Activated naive CD8-positive, alpha-beta T cell treated with anti-CD3 and anti-CD28 coated beads, Interleukin-2, amount 10 ng/mL, durations not matched to agents 7 days and 5 days (primary cell): ENCODE data around the gene NEXMIF. TPM values are rescaled to one million over a fixed set of nuclear protein-coding genes. Genes with fewer than 3 reads are reported as not detected.
"Not testable (repeated sequence)": the region's sequence is repeated elsewhere in the genome, so short reads cannot be mapped to it uniquely, and the experiment has no call there.

ENCODE experiments used
- ATAC-seq: fragments of 150-1000 bp; cut with Tn5 transposase; one replicate; pipeline ENCODE4 v1.10.0; 2021; ENCODE audit warnings: low read depth, moderate library complexity
- POLR2A ChIA-PET: fragments of 350-600 bp; sonication (Branson Sonifier 250); formaldehyde crosslinking; loops from one replicate; lab custom pipeline; 2021; ENCODE audit warnings: antibody characterized with exemption; lab: Charles Lee
- DNase-seq: peaks from one replicate; pipeline ENCODE4 v3.0.0; 2021
- H3K27ac Mint-ChIP-seq: one replicate; pipeline ENCODE4 v1.8.0; 2022; ENCODE audit warnings: mild to moderate bottlenecking, mixed read lengths
- H3K27me3 Mint-ChIP-seq: one replicate; pipeline ENCODE4 v1.8.0; 2022; ENCODE audit warnings: mild to moderate bottlenecking, moderate library complexity, mixed read lengths
- H3K36me3 Mint-ChIP-seq: one replicate; pipeline ENCODE4 v1.8.0; 2021; ENCODE audit warnings: mild to moderate bottlenecking, mixed read lengths
- H3K4me1 Mint-ChIP-seq: one replicate; pipeline ENCODE4 v1.8.0; 2021; ENCODE audit warnings: mixed read lengths
- H3K4me3 Mint-ChIP-seq: one replicate; pipeline ENCODE4 v1.8.0; 2022; ENCODE audit warnings: mild to moderate bottlenecking, moderate library complexity, mixed read lengths
- H3K9me3 Mint-ChIP-seq: one replicate; pipeline ENCODE4 v1.8.0; 2021; ENCODE audit warnings: mixed read lengths
- total RNA-seq, 2 experiments: library from RNA; stranded (reverse); gene quantifications; one replicate each; pipeline ENCODE4 v1.2.3, GENCODE V29; 2021

NEXMIF gene
- 1 to 10 TPM; 1.3 to 1.6 TPM for total RNA-seq

DNA sequence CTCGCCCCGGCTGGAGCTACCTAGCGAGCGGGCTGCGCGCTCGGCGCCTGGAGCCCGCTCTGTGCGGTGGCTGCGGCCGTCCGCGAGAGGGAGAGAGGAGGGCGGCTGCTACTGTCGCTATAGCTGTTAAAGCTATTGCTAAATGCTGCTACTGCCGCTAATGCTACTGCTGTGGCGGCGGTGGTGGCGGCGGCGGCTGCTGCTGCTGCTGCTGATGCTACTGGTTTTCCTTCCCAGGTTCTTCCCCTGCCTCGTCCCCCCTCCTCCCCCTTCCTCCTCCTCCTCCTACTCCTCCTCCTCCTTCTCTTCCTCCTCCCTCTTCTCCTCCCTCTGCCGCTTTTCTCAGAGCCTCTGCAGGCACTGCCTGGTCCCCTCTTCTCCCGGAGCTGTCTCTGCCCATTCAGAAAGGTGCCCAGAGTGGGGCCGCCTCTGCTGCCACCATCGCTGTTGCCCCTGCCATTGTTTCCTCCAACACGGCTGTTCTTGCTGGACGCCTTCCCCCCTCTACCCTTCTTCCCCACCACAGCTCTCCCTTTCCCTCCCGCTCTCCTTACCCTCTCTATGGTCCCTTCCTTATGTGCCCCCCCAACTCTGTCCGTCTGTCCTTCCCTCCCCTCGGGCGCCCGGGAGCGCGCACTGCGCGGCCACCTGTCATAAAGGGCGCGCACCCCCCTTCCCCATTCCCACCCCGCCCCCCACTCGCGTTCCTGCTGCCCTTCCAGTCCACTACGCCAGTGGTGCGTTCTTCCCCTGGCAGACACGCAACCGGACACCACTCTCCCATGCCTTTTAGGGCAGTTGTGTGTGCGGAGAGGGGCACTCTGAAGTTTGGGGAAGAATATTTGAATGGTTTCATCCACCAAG lies at the start of gene NEXMIF:
TSS of gene NEXMIF (minus strand) at position 228 of the 864 bp plus-strand sequence.
- Mint-ChIP-seq H3K27me3 (peaks cover 12% of the 10 kb centered on the region), H3K9me3 (no peaks in the 10 kb centered on the region), H3K4me3 (peak within 1 kb of the TSS; percentile 95), H3K4me1 (peaks cover 2% of the 10 kb centered on the region), H3K36me3 (no peaks in the 10 kb centered on the region), H3K27ac (peak within 1 kb of the TSS; percentile 86)
- ATAC-seq (peak; percentile 79), DNase-seq (peak; percentile 63)
- POLR2A ChIA-PET: interaction anchor here (0.6 kb wide), 1 partner anchor 192 kb away, joined by 5 read pairs; no protein-coding TSS in a partner anchor

DNA sequence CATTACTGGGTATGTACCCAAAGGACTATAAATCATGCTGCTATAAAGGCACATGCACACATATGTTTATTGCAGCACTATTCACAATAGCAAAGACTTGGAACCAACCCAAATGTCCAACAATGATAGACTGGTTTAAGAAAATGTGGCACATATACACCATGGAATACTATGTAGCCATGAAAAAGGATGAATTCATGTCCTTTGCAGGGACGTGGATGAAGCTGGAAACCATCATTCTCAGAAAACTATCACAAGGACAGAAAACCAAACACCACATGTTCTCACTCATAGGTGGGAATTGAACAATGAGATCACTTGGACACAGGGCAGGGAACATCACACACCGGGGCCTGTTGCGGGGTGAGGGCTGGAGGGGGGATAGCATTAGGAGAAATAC lies 36.7 kb upstream of the NEXMIF start:
- DNase-seq, H3K9me3 Mint-ChIP-seq, H3K36me3 Mint-ChIP-seq, POLR2A ChIA-PET, H3K4me3 Mint-ChIP-seq, H3K27me3 Mint-ChIP-seq, H3K27ac Mint-ChIP-seq, H3K4me1 Mint-ChIP-seq, ATAC-seq: not testable (repeated sequence)

DNA sequence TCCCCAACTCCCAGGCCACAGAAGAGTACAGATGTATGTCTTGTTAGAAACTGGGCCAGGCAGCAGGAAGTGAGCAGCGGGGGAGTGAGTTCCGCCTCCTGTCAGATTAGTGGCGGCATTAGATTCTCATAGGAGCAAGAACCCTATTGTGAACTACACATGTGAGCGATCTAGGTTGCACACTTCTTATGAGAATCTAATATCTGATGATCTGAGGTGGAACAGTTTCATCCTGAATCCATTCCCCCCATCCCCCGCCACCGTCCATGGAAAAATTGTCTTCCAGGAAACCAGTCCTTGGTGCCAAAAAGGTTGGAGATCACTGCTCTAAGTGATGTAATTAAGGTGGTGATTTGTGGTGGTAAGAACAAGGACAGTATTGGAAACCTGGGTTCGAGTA lies 24.5 kb upstream of the NEXMIF start:
- no peak overlapping the region for H3K4me3 Mint-ChIP-seq
- DNase-seq: no peak
- H3K27ac Mint-ChIP-seq: no peak overlapping the region
- peaks cover 3% of the 10 kb centered on the region for H3K9me3 Mint-ChIP-seq
- no peaks in the 10 kb centered on the region for H3K4me1 Mint-ChIP-seq
- ATAC-seq: no peak
- POLR2A ChIA-PET: no interaction called here
- H3K36me3 Mint-ChIP-seq: no peaks in the 10 kb centered on the region
- H3K27me3 Mint-ChIP-seq: no peaks in the 10 kb centered on the region

DNA sequence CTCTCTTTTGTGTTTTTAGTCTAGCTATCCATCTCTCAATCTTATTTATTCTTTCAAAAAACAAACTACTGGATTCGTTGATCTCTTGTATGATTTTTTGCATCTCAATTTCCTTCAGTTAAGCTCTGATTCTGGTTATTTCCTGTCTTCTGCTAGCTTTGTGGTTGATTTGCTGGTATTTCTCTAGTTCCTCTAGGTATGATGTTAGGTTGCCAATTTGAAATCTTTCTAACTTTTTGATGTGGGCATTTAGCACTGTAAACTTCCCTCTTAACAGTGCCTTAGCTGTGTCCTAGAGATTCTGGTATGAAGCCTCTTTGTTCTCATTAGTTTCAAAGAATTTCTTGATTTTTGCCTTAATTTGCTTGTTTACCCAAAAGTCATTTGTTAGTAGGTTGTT lies 15.2 kb upstream of the NEXMIF start:
- H3K4me3 Mint-ChIP-seq: peak overlapping the region; percentile 56
- H3K27me3 Mint-ChIP-seq: no peaks in the 10 kb centered on the region
- H3K27ac Mint-ChIP-seq: peak overlapping the region; percentile 65
- H3K9me3 Mint-ChIP-seq: peaks cover 10% of the 10 kb centered on the region
- POLR2A ChIA-PET: interaction anchor here (1.0 kb wide), 2 partner anchors 16 to 326 kb away, joined by 3 to 5 read pairs; partner anchors contain the start of gene RLIM
- ATAC-seq (no peak), DNase-seq (no peak)
- H3K4me1 Mint-ChIP-seq: peaks cover 11% of the 10 kb centered on the region
- H3K36me3 Mint-ChIP-seq: peaks cover 12% of the 10 kb centered on the region

DNA sequence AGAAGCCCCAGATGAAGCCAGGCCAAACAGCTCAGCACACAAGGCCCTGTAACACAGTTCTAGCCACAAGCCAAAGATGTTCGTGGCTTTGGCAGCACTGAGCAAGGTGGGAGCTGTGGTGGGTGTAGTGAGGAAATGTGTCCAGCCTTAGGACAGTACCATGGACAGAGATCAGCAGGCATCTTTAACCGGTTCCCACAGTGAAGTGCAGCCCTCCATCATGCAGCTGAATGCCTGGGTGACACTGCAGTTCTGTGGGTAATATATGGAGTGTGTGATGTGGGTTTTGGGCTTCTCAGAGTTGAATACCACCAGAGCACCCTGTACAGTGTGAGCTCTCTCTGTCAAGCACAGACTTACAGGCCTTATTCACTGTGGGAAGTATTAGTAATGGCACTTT lies 6.0 kb upstream of the NEXMIF start:
- DNase-seq: no peak
- no peaks in the 10 kb centered on the region for H3K36me3 Mint-ChIP-seq
- peaks cover 3% of the 10 kb centered on the region for H3K27me3 Mint-ChIP-seq
- H3K9me3 Mint-ChIP-seq: no peaks in the 10 kb centered on the region
- H3K27ac Mint-ChIP-seq: no peak overlapping the region
- peak; percentile 45 for ATAC-seq
- POLR2A ChIA-PET: no interaction called here
- H3K4me3 Mint-ChIP-seq: no peak overlapping the region
- H3K4me1 Mint-ChIP-seq: no peaks in the 10 kb centered on the region

DNA sequence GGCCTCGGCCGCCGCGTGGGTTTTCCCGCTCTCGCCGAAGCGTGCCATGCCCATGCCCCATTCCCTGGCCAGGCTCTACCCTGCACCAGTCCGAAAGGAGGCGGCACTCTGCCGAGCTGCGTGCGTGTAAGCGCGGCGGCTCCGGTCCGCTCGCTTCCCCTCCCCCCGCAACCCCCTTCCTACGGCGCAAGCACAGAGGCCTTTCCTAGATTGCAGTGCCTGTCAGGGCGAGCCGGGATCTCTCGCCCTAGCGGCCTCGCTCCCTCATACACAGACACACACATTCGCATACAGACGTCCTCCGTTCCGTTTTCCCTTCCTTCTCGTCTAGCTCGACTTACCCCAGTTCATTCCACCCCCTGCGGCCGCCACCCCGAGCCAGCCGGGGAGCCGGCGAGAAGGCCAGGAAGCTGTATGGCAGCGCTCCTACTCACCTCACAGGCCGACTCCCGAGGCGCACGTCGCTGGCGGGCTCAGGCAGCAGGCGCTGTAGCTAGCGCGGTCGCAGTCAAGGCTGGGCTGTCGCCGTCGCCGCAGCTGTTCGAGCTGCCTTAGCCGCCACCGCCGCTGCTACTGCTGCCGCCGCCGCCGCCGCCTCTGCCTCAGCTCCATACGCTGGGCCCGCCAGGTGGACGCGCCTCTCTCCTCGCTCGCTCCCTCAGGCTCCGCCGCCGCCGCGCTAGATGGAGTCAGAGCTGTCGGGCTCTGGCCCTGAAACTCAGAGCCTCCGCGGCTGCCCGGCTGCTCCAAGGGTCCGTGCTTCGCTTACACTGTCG lies 615 bp downstream of the NEXMIF start:
- POLR2A ChIA-PET: interaction anchor here (0.9 to 1.3 kb wide), 3 partner anchors 11 to 310 kb away, joined by 3 to 7 read pairs (median 5); partner anchors contain the start of gene RLIM
- H3K27me3 Mint-ChIP-seq: peaks cover 12% of the 10 kb centered on the region

DNA sequence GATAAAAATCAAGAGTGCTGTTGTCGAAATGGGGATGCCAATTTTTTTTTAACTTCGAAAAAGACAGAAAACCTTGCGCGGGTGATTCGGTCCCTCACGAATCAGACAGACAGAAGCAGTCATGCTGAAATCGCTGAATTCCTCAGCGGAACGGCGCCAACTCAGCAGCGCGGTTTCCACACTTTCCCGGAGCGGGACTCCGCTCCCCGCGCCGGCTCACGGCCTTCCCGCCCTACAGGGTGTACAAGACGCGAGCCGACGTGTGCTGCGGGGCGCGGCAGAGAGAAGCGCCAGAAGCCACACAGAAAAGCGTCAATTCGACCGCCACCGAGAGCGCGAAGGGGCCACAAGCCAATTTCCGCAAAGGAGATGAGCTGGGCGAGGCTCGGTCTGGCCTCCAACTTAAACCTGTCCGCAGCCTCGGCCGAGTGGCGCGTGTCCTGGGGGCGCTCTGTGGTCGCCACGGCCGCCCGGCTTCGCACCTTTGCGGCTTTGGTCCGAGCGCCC lies 1.3 kb downstream of the NEXMIF start:
- Mint-ChIP-seq H3K4me3 (peak overlapping the region; percentile 95), H3K36me3 (no peaks in the 10 kb centered on the region), H3K9me3 (no peaks in the 10 kb centered on the region), H3K27ac (peak overlapping the region; percentile 80), H3K4me1 (peaks cover 2% of the 10 kb centered on the region), H3K27me3 (peaks cover 12% of the 10 kb centered on the region)
- DNase-seq (peak; percentile 40), ATAC-seq (peak; percentile 18)
- POLR2A ChIA-PET: interaction anchor here (0.9 to 1.3 kb wide), 3 partner anchors 12 to 309 kb away, joined by 3 to 7 read pairs (median 5); partner anchors contain the start of gene RLIM

More for the DNA sequence above, 615 bp downstream of the NEXMIF start:
- peak overlapping the region; percentile 95 for H3K4me3 Mint-ChIP-seq
- DNase-seq (peak; percentile 63), ATAC-seq (peak; percentile 71)
- H3K36me3 Mint-ChIP-seq: no peaks in the 10 kb centered on the region
- no peaks in the 10 kb centered on the region for H3K9me3 Mint-ChIP-seq
- peak overlapping the region; percentile 86 for H3K27ac Mint-ChIP-seq
- H3K4me1 Mint-ChIP-seq: peaks cover 2% of the 10 kb centered on the region

DNA sequence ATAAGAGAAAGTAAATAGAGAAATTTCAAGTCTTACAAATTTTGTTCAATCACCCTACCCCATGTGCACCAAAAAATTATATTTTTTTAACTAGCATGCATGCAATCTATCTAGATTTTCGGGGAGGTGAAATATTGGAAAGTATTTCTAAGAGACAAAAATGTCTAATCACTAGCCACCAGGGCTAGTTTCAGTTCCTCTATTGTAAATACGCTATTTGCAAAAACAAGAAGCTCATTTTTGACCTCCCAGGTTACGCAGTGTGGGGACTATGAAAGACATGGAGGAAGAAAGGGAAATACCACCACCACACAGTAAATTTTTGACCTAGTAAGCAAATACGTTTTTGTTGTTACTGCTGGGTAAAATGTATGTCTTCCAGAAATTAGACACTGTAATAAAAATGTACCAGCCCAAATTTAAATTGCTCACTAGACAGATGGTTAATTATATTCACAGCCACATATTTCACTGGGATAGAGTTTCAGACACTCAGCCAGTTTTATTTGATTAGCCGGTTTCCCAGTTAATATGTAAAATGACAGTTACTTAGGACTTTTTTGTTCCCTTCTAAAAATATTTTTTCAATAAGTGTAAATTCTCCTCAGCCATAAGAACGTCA lies 2.2 kb downstream of the NEXMIF start:
- ATAC-seq: no peak
- Mint-ChIP-seq H3K9me3 (no peaks in the 10 kb centered on the region), H3K4me3 (peak overlapping the region; percentile 95)

DNA sequence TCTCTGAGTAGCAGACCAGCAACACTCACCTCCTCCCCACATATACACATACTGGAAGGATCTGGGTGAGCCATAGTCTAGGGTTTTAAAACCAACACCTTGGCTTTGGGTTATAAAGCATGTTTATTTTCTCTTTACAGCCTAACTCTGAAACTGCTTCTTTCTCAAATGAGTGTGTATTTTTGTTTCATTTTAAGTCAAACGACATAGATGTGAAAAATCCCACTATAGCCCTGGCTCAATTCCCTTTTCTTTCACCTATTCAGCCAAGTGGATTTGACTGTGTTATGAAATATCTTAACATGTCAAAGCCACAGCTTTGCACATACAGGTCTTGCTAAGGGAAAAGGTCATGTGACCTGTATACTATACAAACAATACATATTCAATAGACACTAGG lies 13.8 kb downstream of the NEXMIF start:
- Mint-ChIP-seq H3K9me3 (peaks cover 2% of the 10 kb centered on the region), H3K36me3 (no peaks in the 10 kb centered on the region), H3K27ac (no peak overlapping the region), H3K4me1 (no peaks in the 10 kb centered on the region), H3K27me3 (no peaks in the 10 kb centered on the region), H3K4me3 (no peak overlapping the region)
- DNase-seq (no peak), ATAC-seq (no peak)
- POLR2A ChIA-PET: no interaction called here

More for the DNA sequence above, 2.2 kb downstream of the NEXMIF start:
- Mint-ChIP-seq H3K4me1 (peaks cover 2% of the 10 kb centered on the region), H3K36me3 (no peaks in the 10 kb centered on the region), H3K27ac (no peak overlapping the region), H3K27me3 (peaks cover 12% of the 10 kb centered on the region)
- DNase-seq: no peak
- POLR2A ChIA-PET: no interaction called here

DNA sequence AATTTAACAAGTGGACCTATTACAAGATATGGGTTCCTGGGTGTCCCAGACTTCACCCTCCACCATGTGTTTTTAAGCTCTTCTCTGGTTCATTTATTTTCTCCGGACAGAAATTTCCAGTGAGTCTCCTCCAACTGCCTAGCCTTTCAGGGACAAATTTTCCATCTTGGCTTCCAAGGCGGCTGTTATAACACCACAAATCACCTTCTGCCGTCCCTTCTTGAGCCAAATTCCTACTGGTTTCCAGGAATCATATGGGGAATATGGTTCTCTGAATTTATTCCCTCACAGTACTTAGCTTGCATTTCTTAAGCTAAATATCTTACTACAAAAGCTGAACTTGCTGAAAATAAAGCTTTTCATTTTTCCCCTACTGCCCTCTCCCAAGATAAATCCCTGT lies 18.8 kb downstream of the NEXMIF start:
- H3K27me3 Mint-ChIP-seq: no peaks in the 10 kb centered on the region
- no peak overlapping the region for H3K4me3 Mint-ChIP-seq
- no peaks in the 10 kb centered on the region for H3K36me3 Mint-ChIP-seq
- no peak overlapping the region for H3K27ac Mint-ChIP-seq
- H3K9me3 Mint-ChIP-seq: peaks cover 2% of the 10 kb centered on the region
- DNase-seq (no peak), ATAC-seq (no peak)
- H3K4me1 Mint-ChIP-seq: no peaks in the 10 kb centered on the region
- POLR2A ChIA-PET: no interaction called here

DNA sequence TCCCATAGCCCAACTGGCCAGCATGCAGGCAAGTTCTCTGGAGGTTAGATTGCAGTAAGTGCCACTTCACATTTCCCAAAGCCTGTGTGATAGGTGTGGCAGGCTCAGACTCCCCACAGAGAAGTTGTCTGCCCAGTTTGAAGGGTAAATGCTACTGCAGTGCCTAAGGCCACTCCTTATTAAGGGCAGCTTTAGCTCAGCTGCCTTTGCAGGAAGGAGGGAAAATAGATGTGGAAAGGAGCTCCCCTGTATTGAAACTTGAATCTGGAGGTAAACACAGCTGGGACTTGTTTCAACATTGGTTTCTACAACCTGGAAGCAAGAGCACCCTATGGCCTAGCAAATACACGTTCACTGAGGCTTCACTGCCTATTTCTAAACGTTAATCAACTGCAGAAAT lies 22.4 kb downstream of the NEXMIF start:
- Mint-ChIP-seq H3K9me3 (no peaks in the 10 kb centered on the region), H3K4me1 (no peaks in the 10 kb centered on the region), H3K27me3 (no peaks in the 10 kb centered on the region), H3K4me3 (no peak overlapping the region), H3K27ac (no peak overlapping the region), H3K36me3 (no peaks in the 10 kb centered on the region)
- ATAC-seq (no peak), DNase-seq (no peak)
- POLR2A ChIA-PET: no interaction called here

DNA sequence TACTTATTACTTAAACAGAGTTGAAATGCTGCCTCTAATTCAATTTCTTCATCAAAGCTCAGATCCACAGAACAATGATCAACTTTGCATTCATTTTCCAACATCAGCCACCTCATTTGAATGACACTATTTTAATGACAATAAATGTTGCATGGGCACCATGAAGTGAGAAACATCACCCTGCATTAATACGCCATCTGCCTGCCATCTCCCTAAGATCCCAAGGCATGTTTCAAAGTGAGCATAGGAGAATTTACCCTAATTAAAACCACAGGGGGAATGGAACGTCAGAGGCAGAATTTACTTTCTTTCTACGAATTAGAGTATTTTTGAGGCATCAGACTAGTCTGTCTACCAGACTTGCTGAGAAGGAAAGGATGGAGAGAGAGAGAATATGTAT lies 32.7 kb downstream of the NEXMIF start:
- Mint-ChIP-seq H3K9me3 (no peaks in the 10 kb centered on the region), H3K4me3 (no peak overlapping the region), H3K27ac (no peak overlapping the region), H3K4me1 (no peaks in the 10 kb centered on the region), H3K36me3 (no peaks in the 10 kb centered on the region), H3K27me3 (no peaks in the 10 kb centered on the region)
- POLR2A ChIA-PET: no interaction called here
- ATAC-seq (no peak), DNase-seq (no peak)
